H1 (cell line): Measurements from ENCODE around the gene CD47. TPM values are rescaled to one million over a fixed set of nuclear protein-coding genes. Genes with fewer than 3 reads are reported as not detected.

Experiments
- CTCF ChIA-PET: fragments of 300-600 bp; sonication (Branson Sonifier 250); formaldehyde crosslinking; loops from one replicate; lab custom pipeline; 2021; ENCODE audit not compliant: partially characterized antibody; lab: Charles Lee
- POLR2A ChIA-PET: fragments of 300-600 bp; sonication (Branson Sonifier 250); formaldehyde crosslinking; loops from one replicate; lab custom pipeline; 2021; ENCODE audit warnings: inconsistent platforms; ENCODE audit not compliant: partially characterized antibody; lab: Charles Lee
- DNase-seq, 2 experiments: peaks; one replicate each; pipeline versions ENCODE4 v3.0.0 to v3.0.0-alpha.2; 2010 to 2022; ENCODE audit warnings: low spot score in 2 of 2, low read depth in 1 of 2, mixed read lengths in 1 of 2
- FAIRE-seq: peaks from 2 replicates; lab custom pipeline; 2011; peaks lifted over from hg19 to GRCh38; lab: Jason Lieb, UNC
- H2AFZ ChIP-seq: 2 replicates; pipeline ENCODE4 v1.8.1; 2012; ENCODE audit warnings: low read length, inconsistent platforms
- H2AK5ac ChIP-seq: 2 replicates; pipeline ENCODE4 v1.6.1; 2013; ENCODE audit warnings: low read depth, low read length
- H2BK120ac ChIP-seq: replicated peaks from 2 replicates; pipeline ENCODE3; 2013; ENCODE audit warnings: low read depth, low read length, inconsistent platforms
- H2BK12ac ChIP-seq: 2 replicates; pipeline ENCODE4 v1.6.1; 2013; ENCODE audit warnings: low read depth, low read length
- H2BK15ac ChIP-seq: 2 replicates; pipeline ENCODE4 v1.6.1; 2013; ENCODE audit warnings: low read length
- H2BK20ac ChIP-seq: 2 replicates; pipeline ENCODE4 v1.6.1; 2013; ENCODE audit warnings: low read length
- H2BK5ac ChIP-seq: 2 replicates; pipeline ENCODE4 v1.6.1; 2013; ENCODE audit warnings: low read depth, low read length
- H3K14ac ChIP-seq: 2 replicates; pipeline ENCODE4 v1.6.1; 2013; ENCODE audit warnings: inconsistent platforms; ENCODE audit not compliant: insufficient read length
- H3K18ac ChIP-seq: 2 replicates; pipeline ENCODE4 v1.6.1; 2013; ENCODE audit warnings: low read length; ENCODE audit errors: extremely low read depth
- H3K23ac ChIP-seq: 2 replicates; pipeline ENCODE4 v1.6.1; 2013; ENCODE audit warnings: inconsistent platforms; ENCODE audit not compliant: insufficient read length
- H3K23me2 ChIP-seq: 2 replicates; pipeline ENCODE4 v1.6.1; 2013; ENCODE audit warnings: low read depth, low read length
- H3K27ac ChIP-seq: 2 replicates; pipeline ENCODE4 v1.6.1; 2011; ENCODE audit warnings: low read depth, low read length, inconsistent platforms
- H3K27me3 ChIP-seq, 4 experiments: replicated peaks in 1 of 4; 1 replicate in 1 of 4; 2 replicates in 3 of 4; pipeline versions ENCODE4 v1.6.1 to v1.8.1; 2011 to 2013; ENCODE audit warnings: low read length in 3 of 4, mild to moderate bottlenecking in 3 of 4, inconsistent platforms in 2 of 4, mixed read lengths in 2 of 4, moderate library complexity in 1 of 4; ENCODE audit not compliant: control insufficient read depth in 3 of 4, insufficient read depth in 3 of 4; ENCODE audit errors: extremely low read depth in 1 of 4
- H3K36me3 ChIP-seq, 4 experiments: 2 replicates each; pipeline versions ENCODE4 v1.6.1 to v1.8.1; 2011 to 2013; ENCODE audit warnings: mild to moderate bottlenecking in 4 of 4, low read length in 3 of 4, moderate library complexity in 2 of 4, control low read depth in 1 of 4, inconsistent platforms in 1 of 4; ENCODE audit not compliant: insufficient read depth in 4 of 4, control insufficient read depth in 2 of 4
- H3K4ac ChIP-seq: replicated peaks from 2 replicates; pipeline ENCODE3; 2013; ENCODE audit warnings: low read length, low read depth, mixed read lengths, inconsistent platforms; ENCODE audit not compliant: insufficient read length
- H3K4me1 ChIP-seq, 4 experiments: replicated peaks in 1 of 4; 1 replicate in 1 of 4; 2 replicates in 3 of 4; pipeline versions ENCODE4 v1.6.1 to v1.8.1; 2011 to 2013; ENCODE audit warnings: low read length in 3 of 4, inconsistent platforms in 2 of 4, mixed read lengths in 1 of 4; ENCODE audit not compliant: insufficient read depth in 4 of 4, control insufficient read depth in 3 of 4
- H3K4me2 ChIP-seq, 2 experiments: 2 replicates each; pipeline versions ENCODE4 v1.6.1 to v1.8.1; 2011 to 2013; ENCODE audit warnings: low read depth in 2 of 2, low read length in 2 of 2, control low read depth in 1 of 2, inconsistent platforms in 1 of 2, mild to moderate bottlenecking in 1 of 2; ENCODE audit not compliant: insufficient read depth in 1 of 2
- H3K4me3 ChIP-seq, 4 experiments: fragments of 200-600, 300-600 bp in 1 of 4; sonication (generic), shearing (Covaris generic), sonication (Bioruptor Twin) in 1 of 4; 2 replicates each; pipeline versions ENCODE4 v1.5.1 to v1.8.1; 2011 to 2016; ENCODE audit warnings: low read length in 4 of 4, low read depth in 3 of 4, control low read depth in 2 of 4, inconsistent platforms in 2 of 4, mild to moderate bottlenecking in 2 of 4, mixed read lengths in 1 of 4, moderate library complexity in 1 of 4; ENCODE audit not compliant: insufficient read depth in 2 of 4; ENCODE audit errors: extremely low read depth in 1 of 4
- H3K56ac ChIP-seq: replicated peaks from 2 replicates; pipeline ENCODE3; 2013; ENCODE audit warnings: low read depth, mild to moderate bottlenecking, mixed read lengths, low read length, inconsistent platforms; ENCODE audit not compliant: insufficient read length
- H3K79me1 ChIP-seq: 2 replicates; pipeline ENCODE4 v1.6.1; 2013; ENCODE audit warnings: low read depth, low read length, control low read depth
- H3K79me2 ChIP-seq, 2 experiments: 2 replicates each; pipeline versions ENCODE4 v1.6.1 to v1.8.1; 2012 to 2013; ENCODE audit warnings: low read length in 2 of 2, mild to moderate bottlenecking in 2 of 2, inconsistent platforms in 1 of 2; ENCODE audit not compliant: insufficient read depth in 2 of 2, control insufficient read depth in 1 of 2
- H3K9ac ChIP-seq, 4 experiments: replicated peaks in 1 of 4; 1 replicate in 1 of 4; 2 replicates in 3 of 4; pipeline versions ENCODE4 v1.6.1 to v1.8.1; 2011 to 2013; ENCODE audit warnings: low read depth in 3 of 4, low read length in 3 of 4, control low read depth in 2 of 4, mild to moderate bottlenecking in 2 of 4, moderate library complexity in 2 of 4, inconsistent platforms in 1 of 4; ENCODE audit errors: extremely low read depth in 1 of 4
- H3K9me3 ChIP-seq, 2 experiments: 2 replicates each; pipeline versions ENCODE4 v1.6.1 to v1.8.1; 2012 to 2013; ENCODE audit warnings: mild to moderate bottlenecking in 2 of 2, moderate library complexity in 2 of 2, control low read depth in 1 of 2, inconsistent platforms in 1 of 2, low read depth in 1 of 2, low read length in 1 of 2, mixed read lengths in 1 of 2; ENCODE audit not compliant: insufficient read depth in 2 of 2
- H4K20me1 ChIP-seq, 2 experiments: replicated peaks in 1 of 2; 2 replicates each; pipeline versions ENCODE3 to v1.8.1; 2011 to 2013; ENCODE audit warnings: inconsistent platforms in 2 of 2, low read length in 2 of 2, mild to moderate bottlenecking in 1 of 2; ENCODE audit not compliant: insufficient read depth in 2 of 2, control insufficient read depth in 1 of 2
- H4K5ac ChIP-seq: 2 replicates; pipeline ENCODE4 v1.6.1; 2013; ENCODE audit warnings: low read length, low read depth, mixed read lengths, inconsistent platforms; ENCODE audit not compliant: insufficient read length
- H4K8ac ChIP-seq: 2 replicates; pipeline ENCODE4 v1.8.0; 2013; ENCODE audit warnings: mild to moderate bottlenecking, moderate library complexity, low read length, inconsistent platforms; ENCODE audit not compliant: insufficient read depth; ENCODE audit errors: extremely low read depth
- H4K91ac ChIP-seq: replicated peaks from 2 replicates; pipeline ENCODE3; 2013; ENCODE audit warnings: low read length, mixed read lengths, inconsistent platforms; ENCODE audit not compliant: insufficient read length
- BRCA1 ChIP-seq: IDR thresholded peaks from 2 replicates; pipeline ENCODE4 v1.6.1; 2012; ENCODE audit warnings: low read depth, low read length, improper control_type of control experiment
- CEBPB ChIP-seq: IDR thresholded peaks from 2 replicates; pipeline ENCODE4 v1.6.1; 2012; ENCODE audit warnings: low read depth, low read length
- CHD2 ChIP-seq: IDR thresholded peaks from 2 replicates; pipeline ENCODE4 v1.6.1; 2012; ENCODE audit warnings: low read length, improper control_type of control experiment
- HDAC2 ChIP-seq, 2 experiments: fragments of 300-600 bp in 1 of 2; sonication (generic) in 1 of 2; IDR thresholded peaks; 2 replicates each; pipeline ENCODE4 v1.6.1; 2011 to 2012; ENCODE audit warnings: low read depth in 2 of 2, low read length in 2 of 2, mild to moderate bottlenecking in 2 of 2, moderate library complexity in 2 of 2, borderline replicate concordance in 1 of 2, inconsistent platforms in 1 of 2
- JUN ChIP-seq: IDR thresholded peaks from 2 replicates; pipeline ENCODE4 v1.6.1; 2011; ENCODE audit warnings: low read depth, mild to moderate bottlenecking, improper control_type of control experiment, low read length
- JUND ChIP-seq: IDR thresholded peaks from 2 replicates; pipeline ENCODE4 v1.6.1; 2011; ENCODE audit warnings: mild to moderate bottlenecking, improper control_type of control experiment, low read length
- RXRA ChIP-seq: IDR thresholded peaks from 2 replicates; pipeline ENCODE4 v1.6.1; 2011; ENCODE audit warnings: low read depth, mild to moderate bottlenecking, low read length, moderate library complexity; ENCODE audit not compliant: insufficient read depth
- SP2 ChIP-seq: IDR thresholded peaks from 2 replicates; pipeline ENCODE4 v1.6.1; 2012; ENCODE audit warnings: mild to moderate bottlenecking, low read length, inconsistent platforms
- TBP ChIP-seq: IDR thresholded peaks from 2 replicates; pipeline ENCODE4 v1.6.1; 2011; ENCODE audit warnings: low read depth, low read length, improper control_type of control experiment
- YY1 ChIP-seq: IDR thresholded peaks from 2 replicates; pipeline ENCODE4 v1.6.1; 2011; ENCODE audit warnings: low read depth, mild to moderate bottlenecking, low read length
- ZNF274 ChIP-seq: IDR thresholded peaks from 2 replicates; pipeline ENCODE4 v1.7.0; 2012; ENCODE audit warnings: low read length, borderline replicate concordance; ENCODE audit errors: extremely low read depth
- WGBS, 2 experiments: shearing (Covaris generic) in 1 of 2; methylation state at CpG; one replicate each; pipeline versions ENCODE4 v1.1.6 to v1.1.7; 2013 to 2015; ENCODE audit warnings: low lambda C conversion rate in 2 of 2, mixed read lengths in 2 of 2, inconsistent platforms in 1 of 2, low coverage in 1 of 2, missing lambda C conversion rate in 1 of 2; ENCODE audit not compliant: insufficient replicate concordance in 2 of 2, insufficient coverage in 1 of 2, insufficient read length in 1 of 2; ENCODE audit errors: extremely low coverage in 1 of 2, missing lambda C conversion rate in 1 of 2; 5-methylcytosine and 5-hydroxymethylcytosine counted together
- polyA plus RNA-seq, 7 experiments: library from polyadenylated mRNA; depleted of rRNA in 3 of 7; stranded (reverse) in 5 of 7; unstranded in 2 of 7; fragments of >200 nt in 5 of 7; fragments of 200-250 nt in 2 of 7; gene quantifications; 1 replicate in 5 of 7; 2 replicates in 1 of 7; 4 replicates in 1 of 7; pipeline versions ENCODE4 v1.2.1 to v1.2.3, GENCODE V29; 2011 to 2013; ENCODE audit warnings: missing spikeins in 2 of 7, mixed read lengths in 2 of 7
- total RNA-seq: library from RNA; stranded (reverse); fragmentation: NEBNext Ultra II Directional; extraction: Animal tissue kit (Norgen Biotek cat#: 25700); gene quantifications from 2 replicates; pipeline ENCODE4 v1.2.1, GENCODE V29; 2021
- TF ChIP-seq, protein P1 (sequence below): IDR thresholded peaks from 2 replicates; pipeline ENCODE4 v1.6.1; 2011; ENCODE audit warnings: low read depth, mild to moderate bottlenecking, low read length; ENCODE audit not compliant: insufficient read depth
- TF ChIP-seq, protein P2 (sequence below): IDR thresholded peaks from 2 replicates; pipeline ENCODE4 v1.6.1; 2012; ENCODE audit warnings: low read length, inconsistent platforms

The CD47 gene
- total and polyA plus RNA-seq, 2 of the 8 experiments (the other 6 are each of a cell fraction or from before 2014, with no cell fraction given): 14.4 to 19.3 TPM

DNA sequence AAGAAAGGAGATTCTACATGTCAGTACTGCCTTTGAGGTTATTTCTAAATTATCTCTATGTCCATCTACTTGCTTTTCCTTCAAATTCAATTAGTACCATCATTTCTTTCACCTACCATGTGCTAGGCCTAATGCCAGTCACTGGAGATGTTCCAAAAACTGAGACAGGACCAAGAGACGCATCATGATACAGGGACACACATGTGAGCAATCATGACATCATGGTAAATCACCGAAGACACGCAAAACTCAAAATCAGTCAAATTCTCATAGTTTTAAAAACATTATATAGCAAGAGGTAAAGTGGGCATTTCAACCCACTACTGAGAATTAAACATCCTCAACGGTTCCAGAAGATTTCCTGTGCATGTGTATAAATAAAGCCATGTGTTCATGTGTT is 95.0 kb downstream of the CD47 start:
- Histone ChIP-seq H3K23me2 (no peaks in the 10 kb centered on the region), H3K27me3 (no peaks in the 10 kb centered on the region), H2BK12ac (no peak overlapping the region), H3K9me3 (no peaks in the 10 kb centered on the region), H3K56ac (no peak overlapping the region), H3K18ac (no peak overlapping the region), H2BK15ac (no peak overlapping the region), H3K79me1 (no peaks in the 10 kb centered on the region), H3K4me3 (no peak overlapping the region), H4K5ac (no peak overlapping the region), H3K9ac (no peak overlapping the region), H3K4me1 (peaks cover 0 to 4% (median 2%) of the 10 kb centered on the region in 4 experiments; a peak in 5 of 7 replicates), H3K14ac (no peak overlapping the region), H4K8ac (no peak overlapping the region), H2AK5ac (no peak overlapping the region), H2AFZ (no peak overlapping the region), H3K27ac (no peak overlapping the region), H4K91ac (no peak overlapping the region), H2BK20ac (no peak overlapping the region), H4K20me1 (no peaks in the 10 kb centered on the region), H3K36me3 (no peaks in the 10 kb centered on the region), H3K4me2 (no peak overlapping the region), H3K4ac (no peak overlapping the region), H2BK5ac (no peak overlapping the region), H2BK120ac (no peak overlapping the region), H3K79me2 (no peaks in the 10 kb centered on the region), H3K23ac (no peak overlapping the region)
- 93% methylated on average over 4 of the region's 4 CpGs; no CpG with 5 or more reads in 1 of the 2 experiments for WGBS, 2 experiments
- ChIA-PET POLR2A (no interaction called here), CTCF (interaction anchor here (0.7 to 2.3 kb wide), 3 partner anchors 10 to 16 kb away, joined by 3 to 8 read pairs (median 3); no protein-coding TSS in a partner anchor)
- FAIRE-seq: no peak
- no peak for DNase-seq
- no peak for TF ChIP-seq RXRA
- no peak for TF ChIP-seq JUND
- no peak for TF ChIP-seq HDAC2 (IDR thresholded peaks at IDR 0.05; ENCODE audit: borderline replicate concordance in 1 of 2, low read depth in 2 of 2, low read length in 2 of 2)
- TF ChIP-seq, protein P1, sequence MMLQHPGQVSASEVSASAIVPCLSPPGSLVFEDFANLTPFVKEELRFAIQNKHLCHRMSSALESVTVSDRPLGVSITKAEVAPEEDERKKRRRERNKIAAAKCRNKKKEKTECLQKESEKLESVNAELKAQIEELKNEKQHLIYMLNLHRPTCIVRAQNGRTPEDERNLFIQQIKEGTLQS: no peak
- TF ChIP-seq CHD2: no peak
- TF ChIP-seq YY1: no peak
- no peak for TF ChIP-seq ZNF274
- TF ChIP-seq TBP: no peak
- no peak for TF ChIP-seq SP2
- no peak for TF ChIP-seq JUN
- TF ChIP-seq, protein P2, sequence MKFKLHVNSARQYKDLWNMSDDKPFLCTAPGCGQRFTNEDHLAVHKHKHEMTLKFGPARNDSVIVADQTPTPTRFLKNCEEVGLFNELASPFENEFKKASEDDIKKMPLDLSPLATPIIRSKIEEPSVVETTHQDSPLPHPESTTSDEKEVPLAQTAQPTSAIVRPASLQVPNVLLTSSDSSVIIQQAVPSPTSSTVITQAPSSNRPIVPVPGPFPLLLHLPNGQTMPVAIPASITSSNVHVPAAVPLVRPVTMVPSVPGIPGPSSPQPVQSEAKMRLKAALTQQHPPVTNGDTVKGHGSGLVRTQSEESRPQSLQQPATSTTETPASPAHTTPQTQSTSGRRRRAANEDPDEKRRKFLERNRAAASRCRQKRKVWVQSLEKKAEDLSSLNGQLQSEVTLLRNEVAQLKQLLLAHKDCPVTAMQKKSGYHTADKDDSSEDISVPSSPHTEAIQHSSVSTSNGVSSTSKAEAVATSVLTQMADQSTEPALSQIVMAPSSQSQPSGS: no peak
- no peak for TF ChIP-seq BRCA1
- no peak for TF ChIP-seq CEBPB
